Metanephros (tissue), 1 donor: ENCODE data around the gene LCN9. TPM values are rescaled to one million over a fixed set of nuclear protein-coding genes. Genes with fewer than 3 reads are reported as not detected.

Experiments used
- total RNA-seq: library from RNA; depleted of rRNA; stranded (reverse); fragments of >200 nt; gene quantifications from one replicate; pipeline ENCODE4 v1.2.3, GENCODE V29; 2014

LCN9 gene
- total RNA-seq, result not detected

GRCh38 chr9:135662758-135663450 is at the start of gene LCN9:
Gene LCN9 (plus strand): TSS chr9:135663309. CDS start chr9:135663322, 13 bp downstream.

GRCh38 chr9:135639196-135639595 is 23.9 kb upstream of the LCN9 start, which contains the start of gene GLT6D1:
Gene GLT6D1 (minus strand): TSS chr9:135639540. CDS start chr9:135639187, 353 bp downstream.

GRCh38 chr9:135699440-135699839 is 36.3 kb downstream of the LCN9 start, which contains the start of gene SOHLH1:
Gene SOHLH1 (minus strand): TSS chr9:135699481. CDS start chr9:135699467, 14 bp downstream.

DNA sequence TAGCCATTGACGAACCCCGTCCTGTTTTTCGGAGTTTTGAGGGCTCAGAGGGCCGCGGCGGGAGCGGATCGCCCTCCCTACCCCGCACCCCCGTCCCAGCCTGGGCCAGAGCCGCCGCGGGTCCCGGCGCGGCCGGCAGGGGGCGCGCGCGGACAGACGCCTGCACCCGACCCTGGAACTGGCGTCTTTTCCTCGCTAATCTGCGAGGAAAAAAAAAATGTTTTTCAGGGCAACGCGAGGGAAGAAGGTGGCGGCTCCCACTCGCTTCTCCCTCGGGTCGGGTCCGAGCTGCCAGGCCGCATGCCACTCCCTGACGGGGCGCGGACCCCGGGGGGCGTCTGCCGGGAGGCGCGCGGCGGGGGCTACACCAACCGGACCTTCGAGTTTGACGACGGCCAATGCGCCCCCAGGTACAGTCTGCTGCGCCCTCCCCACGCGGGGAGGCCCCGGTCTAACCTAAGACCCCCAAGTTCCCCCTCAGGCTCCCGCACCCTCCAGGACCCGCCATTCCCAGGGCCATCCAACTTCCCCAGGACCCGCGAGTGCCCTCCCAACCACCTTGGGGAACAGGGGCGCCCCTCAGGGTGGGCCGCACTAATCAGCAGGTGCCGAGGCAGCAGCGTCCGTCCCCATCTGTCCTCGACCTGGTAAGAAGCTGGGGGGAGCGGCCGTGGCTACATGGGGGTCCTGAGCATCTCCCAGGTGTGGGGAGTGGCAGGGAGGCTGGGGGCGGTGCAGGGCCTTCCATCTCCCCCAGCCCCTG is 39.0 kb downstream of the LCN9 start, which contains the start of gene KCNT1:
TSS of gene KCNT1 (plus strand) at position 227 of the 763 bp plus-strand sequence. CDS start at position 301, 74 bp downstream.

Other genes with a start within 250 kb of the LCN9 start
- 24.2 TPM for gene PPP1R26, start 183.5 kb upstream of the LCN9 start, total RNA-seq
- 28.3 TPM for gene MRPS2, start 162.6 kb upstream of the LCN9 start, total RNA-seq
- gene LCN1, start 141.9 kb upstream of the LCN9 start, total RNA-seq, result not detected
- 0.64 TPM for gene OBP2A, start 117.2 kb upstream of the LCN9 start, total RNA-seq
- not detected for gene PAEP, start 101.6 kb upstream of the LCN9 start, total RNA-seq
- not detected for gene GLT6D1, start 23.8 kb upstream of the LCN9 start, total RNA-seq
- not detected for gene SOHLH1, start 36.2 kb downstream of the LCN9 start, total RNA-seq
- 1.8 TPM for gene KCNT1, start 38.9 kb downstream of the LCN9 start, total RNA-seq
- 26.6 TPM for gene CAMSAP1, start 244.2 kb downstream of the LCN9 start, total RNA-seq